Activated CD8-positive, alpha-beta memory T cell treated with anti-CD3 and anti-CD28 coated beads for 36 hours (primary cell): ENCODE results near the gene SERPINB2. TPM values are rescaled to one million over a fixed set of nuclear protein-coding genes. Genes with fewer than 3 reads are reported as not detected.
"Not testable (repeated sequence)": the region's sequence is repeated elsewhere in the genome, so short reads cannot be mapped to it uniquely, and the experiment has no call there.

Source experiments
- CTCF ChIA-PET: fragments of 350-600 bp; sonication (Branson Sonifier 250); formaldehyde crosslinking; loops from one replicate; lab custom pipeline; 2021; ENCODE audit warnings: antibody characterized with exemption; lab: Charles Lee
- POLR2A ChIA-PET: fragments of 350-600 bp; sonication (Branson Sonifier 250); formaldehyde crosslinking; loops from one replicate; lab custom pipeline; 2021; ENCODE audit warnings: antibody characterized with exemption; lab: Charles Lee
- total RNA-seq, 2 experiments: library from RNA; stranded (reverse); gene quantifications; one replicate each; pipeline ENCODE4 v1.2.3, GENCODE V29; 2021

SERPINB2 gene
- total RNA-seq, 2 experiments from 2014 or later, result not detected

DNA sequence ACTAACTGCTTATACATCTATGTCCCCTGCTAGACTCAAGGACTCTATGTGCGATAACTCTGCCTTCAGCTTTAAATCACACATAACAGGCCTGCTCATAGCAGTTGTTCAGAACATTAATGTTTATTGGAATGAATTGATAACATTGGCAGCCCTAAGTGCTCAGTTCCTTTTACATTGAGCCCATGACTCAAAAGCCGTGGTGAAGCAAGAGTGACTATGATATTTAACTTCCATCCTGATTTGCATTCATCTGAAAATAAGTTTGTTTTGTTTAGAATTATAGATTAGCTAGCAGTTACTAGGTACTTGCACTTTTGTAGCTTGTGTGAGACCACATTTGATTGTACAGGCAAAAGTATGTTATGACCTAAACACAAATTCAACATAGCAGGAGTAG, 34.5 kb downstream of the SERPINB2 start:
- ChIA-PET CTCF (interaction anchor here (3.1 kb wide), 1 partner anchor 14 kb away, joined by 10 read pairs; no protein-coding TSS in a partner anchor), POLR2A (no interaction called here)

DNA sequence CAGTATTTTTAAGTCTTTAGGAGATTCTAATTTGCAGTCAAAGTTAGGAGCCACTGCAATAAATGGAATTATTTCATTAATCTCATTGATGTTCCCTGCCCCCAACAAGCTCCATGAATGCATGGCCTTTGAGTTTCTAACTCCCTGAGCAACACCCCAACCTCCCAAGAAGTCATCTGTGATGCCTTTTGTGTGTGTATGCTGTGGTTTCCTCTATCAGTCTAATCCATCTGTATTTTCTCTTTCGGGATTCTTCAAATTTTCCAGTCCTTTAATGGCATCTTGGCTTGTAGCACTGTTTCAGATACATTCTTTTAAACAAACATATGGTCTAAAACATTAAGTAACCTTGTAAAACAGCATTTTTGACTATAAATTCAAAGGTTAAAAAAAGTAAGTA, 37.0 kb downstream of the SERPINB2 start:
- ChIA-PET POLR2A (no interaction called here), CTCF (interaction anchor here (3.1 kb wide), 1 partner anchor 12 kb away, joined by 10 read pairs; no protein-coding TSS in a partner anchor)

DNA sequence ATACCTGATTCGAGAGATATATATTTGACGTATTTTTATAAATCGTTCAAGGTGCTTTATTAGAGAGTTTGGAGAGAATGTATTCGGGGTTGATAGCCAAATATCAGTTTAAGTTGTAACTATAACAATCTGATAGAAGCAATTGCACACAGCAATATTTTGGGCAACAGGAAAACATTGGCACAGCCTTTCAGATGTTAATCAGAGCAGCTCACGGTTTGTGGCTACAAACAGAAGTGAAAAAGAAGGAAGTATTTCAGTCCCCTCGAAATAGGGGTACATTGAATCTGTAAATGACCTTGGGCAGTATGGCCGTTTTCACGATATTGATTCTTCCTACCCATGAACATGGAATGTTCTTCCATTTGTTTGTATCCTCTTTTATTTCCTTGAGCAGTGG, 40.8 kb downstream of the SERPINB2 start:
- CTCF ChIA-PET, result interaction anchor here (1.0 kb wide), 1 partner anchor 8 kb away, joined by 3 read pairs; no protein-coding TSS in a partner anchor

DNA sequence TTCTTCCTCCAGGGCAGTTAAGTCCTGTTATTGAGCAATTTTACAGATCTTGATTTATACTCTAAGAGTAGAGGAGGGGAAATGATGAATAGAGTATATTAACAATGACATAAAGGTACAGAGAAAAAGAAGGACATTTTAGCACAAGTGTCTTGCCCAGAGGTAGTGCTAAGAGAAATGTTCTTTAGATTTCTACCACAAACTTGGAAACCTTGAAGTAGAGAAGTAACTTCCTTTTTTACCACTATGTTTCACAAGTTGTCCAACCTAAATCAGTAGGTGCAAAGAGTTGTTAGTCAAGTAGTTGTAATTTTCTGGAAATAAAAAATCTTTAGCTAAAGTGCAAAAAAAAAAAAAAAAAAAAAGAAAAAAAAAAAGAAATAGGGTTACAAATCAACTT, 41.9 kb downstream of the SERPINB2 start:
- CTCF ChIA-PET, result not testable (repeated sequence)

More for the DNA sequence above, 40.8 kb downstream of the SERPINB2 start:
- POLR2A ChIA-PET, result no interaction called here

DNA sequence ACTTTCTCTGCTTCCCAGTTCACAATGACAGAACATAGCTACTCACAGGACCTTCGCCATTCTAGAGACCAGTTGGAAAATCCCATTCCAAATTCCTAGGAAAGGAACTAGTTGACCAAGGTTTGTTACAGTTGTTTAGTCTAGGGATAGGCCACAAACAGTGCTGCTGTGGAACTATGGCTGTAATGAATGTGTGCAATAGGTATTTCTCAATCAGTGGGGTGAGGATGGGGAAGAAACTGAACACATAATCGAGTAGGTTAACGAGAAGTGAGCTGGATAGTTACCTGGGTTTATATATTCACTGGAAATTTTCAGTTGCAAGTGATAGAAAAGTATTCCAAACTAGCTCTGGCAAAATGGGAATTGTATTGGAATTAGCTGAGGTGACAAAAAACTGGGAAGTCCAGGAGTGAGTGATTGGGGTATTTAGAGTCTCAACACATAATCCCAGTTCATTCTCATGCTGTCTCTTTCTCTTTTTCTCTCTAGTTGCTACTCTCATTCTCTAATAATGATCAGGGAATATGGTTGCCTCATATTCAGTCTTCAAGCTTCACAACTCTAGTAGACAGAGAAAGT, 43.4 kb downstream of the SERPINB2 start:
- POLR2A ChIA-PET, result no interaction called here
- CTCF ChIA-PET, result interaction anchor here (0.7 kb wide), 1 partner anchor 412 kb away, joined by 3 read pairs; no protein-coding TSS in a partner anchor

More for the DNA sequence above, 41.9 kb downstream of the SERPINB2 start:
- POLR2A ChIA-PET, result not testable (repeated sequence)

DNA sequence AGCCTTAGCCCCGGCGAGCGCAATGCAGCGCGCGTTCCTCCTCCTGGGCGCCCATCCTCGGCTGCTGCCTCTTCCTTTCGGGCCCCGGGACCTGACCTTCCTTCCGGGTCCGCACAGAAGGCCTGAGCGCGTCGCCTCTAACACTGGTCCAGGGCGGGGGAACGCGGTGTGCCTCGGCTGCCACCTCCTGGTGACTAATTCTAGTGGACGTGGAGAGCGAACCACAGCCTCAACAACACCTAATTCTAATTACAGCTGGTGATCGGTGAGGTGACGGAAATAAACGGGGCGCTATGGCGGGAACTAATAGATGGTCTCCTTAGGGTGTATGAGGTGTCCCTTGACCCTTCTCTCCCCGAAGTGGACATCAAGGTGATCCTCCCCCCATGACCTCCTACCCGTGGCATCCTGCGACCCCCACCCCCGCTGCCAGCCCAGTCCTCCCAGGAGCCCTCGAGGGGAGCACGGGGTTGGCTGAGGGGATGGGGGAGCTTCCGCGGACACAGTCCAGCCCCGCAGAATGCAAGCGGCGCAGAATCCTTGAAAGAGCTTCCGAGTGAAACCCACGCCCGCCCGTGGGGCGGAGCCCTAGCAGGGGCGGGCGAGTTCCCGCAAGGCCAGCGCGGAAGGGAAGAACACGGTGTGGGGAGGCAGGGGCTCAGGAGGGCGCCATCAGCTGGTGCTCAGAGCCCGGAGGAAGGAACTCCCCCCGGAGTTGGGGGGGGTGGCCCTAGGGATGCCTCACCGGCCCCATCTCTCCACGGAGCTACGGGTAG, 48.8 kb downstream of the SERPINB2 start:
- ChIA-PET POLR2A (interaction anchor here (1.1 kb wide), 1 partner anchor 34 kb away, joined by 3 read pairs; no protein-coding TSS in a partner anchor), CTCF (interaction anchor here (0.8 to 3.1 kb wide), 11 partner anchors 9 to 421 kb away, joined by 3 to 17 read pairs (median 3); no protein-coding TSS in a partner anchor)

DNA sequence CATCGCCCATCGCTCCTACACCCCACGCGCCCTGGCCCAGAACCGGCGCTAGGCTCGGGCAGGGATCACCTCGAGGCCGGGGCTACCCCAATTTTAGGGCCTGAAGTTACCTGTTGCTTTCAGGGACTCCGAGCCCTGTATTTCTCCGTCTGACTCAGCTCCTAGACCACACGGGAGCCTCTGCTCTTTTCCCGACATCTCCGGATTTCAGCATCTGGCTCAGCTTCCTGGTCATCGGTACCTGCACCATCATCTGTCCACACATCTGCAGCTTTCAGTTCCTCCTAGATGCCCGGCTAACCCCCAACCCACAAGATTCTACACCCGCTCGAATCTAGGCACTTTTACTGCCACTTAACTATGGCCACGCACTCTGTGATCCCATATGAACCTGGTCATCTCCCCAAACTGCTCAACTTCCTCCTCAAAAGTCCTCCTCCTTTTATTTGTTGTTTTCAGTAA, 49.5 kb downstream of the SERPINB2 start:
- ChIA-PET CTCF (interaction anchor here (0.9 to 3.1 kb wide), 6 partner anchors 11 to 422 kb away, joined by 3 to 17 read pairs (median 4); no protein-coding TSS in a partner anchor), POLR2A (interaction anchor here (1.1 kb wide), 1 partner anchor 33 kb away, joined by 3 read pairs; no protein-coding TSS in a partner anchor)

DNA sequence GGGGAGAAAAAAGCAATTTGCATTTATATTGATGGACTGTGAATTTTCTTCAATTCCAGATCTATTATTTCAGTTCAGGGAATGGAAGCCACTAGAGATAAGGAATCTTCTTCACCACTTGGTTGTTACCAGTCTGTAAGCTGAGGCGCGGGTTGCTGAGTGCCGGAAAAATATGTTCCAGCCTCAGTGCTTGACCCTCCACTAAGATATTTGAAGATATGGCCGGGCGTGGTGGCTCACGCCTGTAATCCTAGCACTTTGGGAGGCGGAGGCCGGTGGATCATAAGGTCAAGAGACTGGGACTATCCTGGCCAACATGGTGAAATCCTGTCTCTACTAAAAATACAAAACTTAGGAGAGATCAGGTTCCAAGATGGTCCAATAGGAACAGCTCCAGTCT, 52.5 kb downstream of the SERPINB2 start:
- CTCF ChIA-PET, result no interaction called here
- POLR2A ChIA-PET, result no interaction called here

DNA sequence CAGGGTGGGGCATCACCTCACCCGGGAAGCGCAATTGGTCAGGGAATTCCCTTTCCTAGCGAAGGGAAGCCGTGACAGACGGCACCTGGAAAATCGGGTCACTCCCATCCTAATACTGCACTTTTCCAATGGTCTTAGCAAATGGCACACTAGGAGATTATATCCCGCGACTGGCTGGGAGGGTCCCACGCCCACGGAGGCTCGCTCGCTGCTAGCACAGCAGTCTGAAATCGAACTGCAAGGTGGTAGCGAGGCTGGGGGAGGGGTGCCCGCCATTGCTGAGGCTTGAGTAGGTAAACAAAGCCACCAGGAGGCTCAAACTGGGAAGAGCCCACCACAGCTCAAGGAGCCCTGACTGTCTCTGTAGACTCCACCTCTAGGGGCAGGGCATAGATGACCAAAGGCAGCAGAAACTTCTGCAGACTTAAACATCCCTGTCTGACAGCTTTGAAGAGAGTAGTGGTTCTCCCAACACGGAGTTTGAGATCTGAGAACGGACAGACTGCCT, 53.1 kb downstream of the SERPINB2 start:
- CTCF ChIA-PET, POLR2A ChIA-PET: not testable (repeated sequence)

DNA sequence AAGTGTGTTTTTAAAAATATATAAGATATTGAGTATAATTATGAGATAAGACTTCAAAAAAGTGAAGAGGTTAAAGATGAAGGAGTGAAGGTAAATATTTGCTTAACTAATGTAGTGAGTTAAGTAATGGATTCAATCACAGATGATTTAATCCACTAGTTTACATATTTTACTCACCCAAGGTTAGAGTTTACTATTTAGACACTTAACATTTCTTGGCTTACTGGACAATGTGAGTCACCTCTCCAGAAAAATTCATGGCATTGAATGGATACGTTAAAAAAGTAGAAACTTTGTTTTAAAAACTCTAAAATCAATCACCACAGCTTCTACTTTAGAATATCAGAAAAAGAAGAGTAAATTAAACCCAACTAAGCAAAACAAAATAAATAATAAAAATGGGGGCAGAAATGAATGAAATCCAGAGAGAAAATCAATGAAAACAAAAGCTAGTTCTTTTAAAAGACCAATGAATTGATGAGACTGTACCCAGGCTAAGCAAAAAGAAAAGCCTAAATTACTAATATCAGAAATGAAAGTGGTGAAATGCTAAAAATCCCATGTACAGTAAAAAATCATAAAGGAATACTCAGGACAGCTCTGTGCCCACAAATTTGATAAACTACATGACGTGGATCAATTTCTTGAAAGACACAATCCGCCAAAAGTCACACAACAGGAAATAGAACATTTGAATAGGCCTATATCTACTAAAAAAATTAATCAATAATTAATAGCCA, 59.7 kb downstream of the SERPINB2 start:
- ChIA-PET POLR2A (no interaction called here), CTCF (interaction anchor here (1.0 kb wide), 1 partner anchor 11 kb away, joined by 3 read pairs; no protein-coding TSS in a partner anchor)

DNA sequence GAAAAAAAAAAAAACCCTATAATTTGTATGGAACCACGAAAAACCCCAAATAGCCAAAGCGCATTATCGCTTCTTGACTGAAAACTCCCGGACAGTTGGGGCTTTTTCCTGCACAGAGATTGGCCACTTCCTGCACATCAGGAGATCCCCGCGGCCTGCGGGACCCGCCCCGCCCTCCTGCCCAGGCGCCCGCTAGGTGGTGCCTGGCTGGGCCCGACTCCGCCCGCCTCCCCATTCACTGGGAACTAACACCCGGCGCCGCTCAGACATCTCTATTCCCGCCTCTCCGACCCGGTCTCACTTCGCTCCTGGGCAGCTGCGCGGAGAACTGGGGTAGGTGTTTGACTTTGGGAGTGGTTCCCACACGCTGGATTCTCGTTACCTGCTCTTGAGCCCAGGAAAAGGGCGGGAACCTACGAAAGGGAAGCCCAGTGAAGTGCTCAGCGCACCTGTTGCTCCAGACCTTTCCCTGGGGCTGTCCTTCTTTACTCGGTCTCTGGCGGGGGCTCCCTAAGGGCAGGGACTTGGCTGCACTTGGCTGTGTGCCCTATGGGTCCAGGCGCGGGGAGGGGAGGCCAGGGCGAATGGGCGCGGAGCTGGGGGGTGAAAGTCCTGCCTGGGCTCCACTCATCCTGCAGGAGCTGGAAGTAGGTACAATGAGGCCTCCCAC, 61.7 kb downstream of the SERPINB2 start, which contains the start of gene HMSD:
HMSD (plus strand) TSS at position 234 of the 670 bp plus-strand sequence. CDS start 4,155 bp downstream, outside the sequence.
- CTCF ChIA-PET, result interaction anchor here (1.0 kb wide), 1 partner anchor 13 kb away, joined by 3 read pairs; no protein-coding TSS in a partner anchor
- POLR2A ChIA-PET, result no interaction called here

DNA sequence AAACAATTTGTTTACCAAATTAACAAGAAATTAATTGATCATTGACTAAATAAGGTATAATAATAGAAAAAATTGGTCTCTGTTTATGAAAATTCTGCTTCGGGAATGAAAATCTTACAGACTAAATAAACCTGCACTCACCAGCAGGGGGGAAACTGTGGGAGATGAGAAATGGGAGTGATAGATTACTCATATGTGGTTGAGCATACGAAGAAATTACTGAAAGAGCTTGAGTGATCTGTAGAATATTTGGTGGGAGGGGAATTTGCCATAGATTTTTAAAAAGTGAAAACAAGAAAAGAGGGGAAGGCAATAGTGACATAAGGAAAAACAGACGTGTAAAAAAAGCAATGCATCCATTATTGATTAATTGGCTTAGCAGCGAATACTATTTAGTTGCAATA, 63.8 kb downstream of the SERPINB2 start:
- CTCF ChIA-PET, result interaction anchor here (1.3 kb wide), 1 partner anchor 15 kb away, joined by 3 read pairs; no protein-coding TSS in a partner anchor
- POLR2A ChIA-PET, result no interaction called here

Other genes starting within 250 kb of the SERPINB2 start
- not detected for gene SERPINB4, start 243.4 kb upstream of the SERPINB2 start, total RNA-seq
- gene SERPINB3, start 225.8 kb upstream of the SERPINB2 start, total RNA-seq, result not detected
- gene SERPINB11, start 184.7 kb upstream of the SERPINB2 start, total RNA-seq, result not detected
- not detected for gene SERPINB7, start 112.3 kb upstream of the SERPINB2 start, total RNA-seq
- gene SERPINB10, start 20.3 kb downstream of the SERPINB2 start, total RNA-seq, result not detected
- gene HMSD, start 61.6 kb downstream of the SERPINB2 start, total RNA-seq, result 10 to 100 TPM in 1 of 2 experiments, 1 to 10 TPM in 1; 6.9 to 10.8 TPM
- 10 to 100 TPM; 15.2 to 16.8 TPM for gene SERPINB8, start 82.4 kb downstream of the SERPINB2 start, total RNA-seq